HK-2 (cell line): Measurements from ENCODE around the gene AIP.
"Not testable (repeated sequence)": the region's sequence is repeated elsewhere in the genome, so short reads cannot be mapped to it uniquely, and the experiment has no call there.

Experiments
- DNase-seq: peaks from one replicate; pipeline ENCODE4 v3.0.0-alpha.2; 2018; ENCODE audit not compliant: unreplicated experiment

AIP gene

DNA sequence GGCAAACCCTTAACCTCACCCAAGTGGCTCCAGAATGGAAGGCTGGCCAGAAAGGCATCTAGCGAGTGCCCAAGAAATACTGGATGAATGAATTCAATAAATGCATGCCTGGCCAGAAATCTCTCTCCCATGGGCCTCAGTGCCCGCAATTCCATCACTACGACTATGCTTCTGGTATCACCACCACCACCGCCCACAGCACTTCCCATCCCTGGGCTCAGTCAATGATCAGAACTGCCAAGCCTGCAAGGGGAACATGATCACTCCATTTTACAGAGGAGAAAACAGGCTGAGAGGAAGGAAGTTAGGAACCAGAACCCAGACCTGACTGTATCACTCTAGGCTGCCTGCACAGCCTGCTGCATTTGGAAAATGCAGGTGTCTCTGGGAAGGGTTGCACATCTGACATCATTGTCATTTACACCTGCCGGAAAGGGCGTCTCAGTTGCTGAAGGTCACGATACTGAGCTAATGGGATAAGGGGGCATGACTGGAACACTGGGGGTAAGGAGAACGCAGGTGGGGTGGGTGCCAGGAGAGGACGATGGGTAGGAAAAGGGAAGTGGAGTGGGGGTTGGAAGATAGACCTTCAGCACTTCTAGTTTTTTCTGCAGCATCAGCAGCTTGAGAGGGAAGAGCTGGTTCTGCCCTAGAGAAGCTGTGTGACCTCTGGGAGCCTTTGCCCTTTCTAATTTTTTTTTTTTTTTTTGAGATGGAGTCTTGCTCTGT lies 33.5 kb upstream of the AIP start:
- DNase-seq, result no peak

DNA sequence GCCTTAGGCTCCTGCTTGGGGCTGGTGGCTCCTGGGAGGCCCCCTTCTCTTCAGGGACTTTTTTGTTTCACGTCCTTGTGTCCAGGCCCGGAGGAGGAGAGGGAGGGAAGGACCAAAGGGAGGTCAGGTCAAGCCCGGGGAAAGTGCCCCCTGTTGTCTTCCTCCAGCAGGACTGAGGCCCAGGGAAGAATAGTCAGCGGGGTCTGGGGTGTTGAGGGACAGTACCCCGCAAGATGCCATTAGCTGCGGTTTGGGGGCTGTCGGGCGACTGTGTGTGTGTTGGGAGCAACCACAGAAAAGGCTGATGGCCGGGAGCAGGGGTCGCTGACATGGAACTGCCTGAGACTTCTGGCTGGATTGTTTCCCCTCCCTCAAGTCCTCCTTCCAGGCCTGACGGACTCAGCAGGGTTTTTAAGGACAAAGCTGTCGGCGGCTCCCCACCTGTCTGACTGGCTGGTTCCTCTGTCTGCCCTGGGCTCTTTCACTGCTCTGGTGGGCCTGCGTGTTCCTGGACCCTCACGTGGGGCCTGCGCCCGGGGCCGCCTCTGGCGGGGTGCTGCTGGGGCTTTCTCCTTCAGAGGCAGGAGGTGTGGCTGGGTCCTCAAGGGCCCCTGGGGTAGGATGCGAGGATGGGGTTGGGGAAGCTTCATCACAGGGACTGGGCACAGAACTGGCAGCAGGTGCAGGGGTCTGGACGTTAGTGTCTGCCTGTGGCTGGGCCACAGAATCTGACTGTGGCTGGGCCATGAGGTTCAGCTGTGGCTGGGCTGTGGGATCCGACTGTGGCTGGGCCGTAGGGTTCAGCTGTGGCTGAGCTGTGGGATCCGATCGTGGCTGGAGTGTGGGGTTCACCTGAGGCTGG lies 31.8 kb upstream of the AIP start:
- no peak for DNase-seq

DNA sequence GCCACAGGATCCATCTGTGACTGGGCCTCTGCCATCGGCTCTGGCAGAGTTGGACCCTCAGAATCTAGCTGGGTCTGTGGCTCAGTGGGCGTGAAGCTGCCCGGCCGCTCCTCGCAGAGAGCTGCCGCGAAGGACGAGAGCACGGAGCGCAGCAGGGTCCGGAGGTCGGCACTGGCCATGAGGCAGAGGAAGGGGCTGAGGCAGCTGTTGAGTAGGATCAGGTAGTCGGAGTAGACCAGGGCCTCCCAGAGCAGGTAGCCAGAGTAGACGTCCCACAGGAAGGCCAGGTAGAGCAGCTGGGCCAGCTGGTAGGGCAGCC lies 31.2 kb upstream of the AIP start:
- DNase-seq, result no peak

DNA sequence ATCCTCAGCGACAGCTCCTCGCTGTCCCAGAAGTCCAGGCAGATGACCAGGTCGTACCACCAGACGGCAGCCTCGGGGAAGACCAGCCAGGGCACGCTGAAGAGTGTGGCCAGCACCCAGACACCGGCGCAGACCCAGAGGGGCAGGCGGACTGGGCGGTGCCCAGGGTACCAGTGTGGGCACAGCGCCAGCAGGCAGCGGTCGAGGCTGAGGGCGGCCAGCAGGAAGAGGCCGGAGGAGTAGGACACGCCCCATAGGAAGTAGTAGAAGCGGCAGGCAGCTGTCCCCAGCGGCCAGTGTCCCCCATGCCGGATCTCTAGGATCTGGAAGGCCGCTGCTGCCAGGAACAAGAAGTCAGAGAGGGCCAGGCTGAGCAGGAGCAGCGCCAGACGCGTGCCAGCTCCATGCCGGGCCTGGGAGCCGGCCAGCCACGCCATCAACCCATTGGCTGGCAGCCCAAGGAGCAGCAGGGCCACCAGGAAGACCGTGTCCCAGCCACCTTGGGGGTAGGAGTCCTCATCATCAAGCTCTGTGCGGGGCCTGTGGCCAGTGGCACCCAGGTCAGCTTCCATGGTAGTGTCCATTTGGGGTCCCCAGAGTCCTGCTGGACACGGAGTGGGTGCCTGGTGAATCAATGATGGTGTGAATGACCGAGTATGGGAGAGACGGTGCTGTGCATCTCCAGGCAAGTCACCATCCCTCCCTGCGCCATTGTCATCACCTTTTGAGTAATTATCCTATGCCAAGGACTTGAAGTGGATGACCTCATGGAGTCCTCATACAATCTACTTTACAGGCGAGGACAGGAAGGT lies 30.5 kb upstream of the AIP start, which contains the start of gene GPR152:
Gene GPR152 (minus strand): TSS at position 589 of the 812 bp plus-strand sequence. CDS start 5 bp downstream, at position 584.
- no peak for DNase-seq

DNA sequence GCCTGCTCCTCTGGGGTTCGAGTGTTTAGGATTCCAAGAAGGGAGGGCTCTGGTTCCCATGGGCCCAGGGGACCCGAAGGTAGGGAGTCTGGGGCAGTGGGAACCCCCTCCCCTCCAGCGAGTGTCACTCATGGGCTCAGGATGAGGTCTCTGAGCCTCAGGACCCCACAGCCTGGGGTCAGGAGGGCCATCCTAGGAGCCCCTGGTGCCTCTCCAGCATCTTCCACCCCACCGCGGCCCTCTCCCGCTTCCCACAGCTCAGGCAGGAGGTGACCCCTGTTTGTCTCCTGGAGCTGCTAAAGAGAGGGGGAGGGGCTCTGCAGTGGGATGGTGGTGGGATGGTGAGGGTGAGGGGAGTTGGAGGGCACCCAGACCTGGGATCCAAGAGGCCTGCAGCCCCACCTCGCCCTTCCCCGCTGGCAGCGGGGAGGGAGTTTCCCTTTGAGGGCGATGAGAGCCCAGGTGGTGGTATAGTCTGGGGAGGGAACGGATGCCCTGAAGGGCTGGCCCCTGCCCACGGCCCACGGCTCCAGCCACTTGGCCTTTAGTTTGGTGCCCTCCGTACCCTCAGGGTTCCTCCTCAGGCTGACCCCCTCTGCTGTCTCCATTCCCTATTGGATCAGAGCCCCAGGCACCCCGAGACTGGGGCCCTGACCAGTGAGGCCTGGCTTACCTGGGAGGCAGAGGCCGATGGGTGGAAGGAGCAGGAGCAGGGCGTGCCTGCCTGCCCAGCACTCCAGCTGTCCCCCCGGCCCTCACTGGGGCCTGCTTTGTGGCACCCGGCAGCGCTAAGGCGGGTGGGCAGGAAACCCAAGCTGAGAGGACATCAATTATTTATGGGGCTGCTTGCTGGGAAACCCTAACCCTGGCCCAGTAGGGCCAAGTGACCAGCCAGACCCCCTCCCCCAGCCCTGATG lies 28.8 kb upstream of the AIP start:
- DNase-seq, result no peak

DNA sequence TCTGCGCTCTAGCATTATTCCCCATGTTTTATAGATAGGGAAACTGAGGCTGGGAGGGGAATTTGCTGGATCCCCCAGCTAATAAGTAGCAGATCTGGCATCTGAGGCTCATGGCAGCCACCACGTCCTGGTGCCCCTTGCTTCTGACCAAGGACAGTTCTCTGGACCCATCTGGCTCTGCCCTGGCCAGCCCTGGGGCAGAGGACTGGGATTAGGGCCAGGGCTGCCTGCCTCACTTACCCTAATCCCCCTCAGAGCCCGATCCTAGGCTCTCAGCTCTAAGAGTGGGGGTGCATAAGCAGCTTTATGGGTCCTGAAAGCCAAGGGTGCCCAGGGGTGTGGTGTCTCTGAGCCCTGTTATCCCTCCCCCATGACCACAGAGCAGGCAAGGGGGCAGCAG lies 27.8 kb upstream of the AIP start, which contains the start of gene CABP4:
Gene CABP4 (plus strand): TSS at position 301 of the 400 bp plus-strand sequence. CDS start 70 bp downstream, at position 371.
- DNase-seq, result no peak

DNA sequence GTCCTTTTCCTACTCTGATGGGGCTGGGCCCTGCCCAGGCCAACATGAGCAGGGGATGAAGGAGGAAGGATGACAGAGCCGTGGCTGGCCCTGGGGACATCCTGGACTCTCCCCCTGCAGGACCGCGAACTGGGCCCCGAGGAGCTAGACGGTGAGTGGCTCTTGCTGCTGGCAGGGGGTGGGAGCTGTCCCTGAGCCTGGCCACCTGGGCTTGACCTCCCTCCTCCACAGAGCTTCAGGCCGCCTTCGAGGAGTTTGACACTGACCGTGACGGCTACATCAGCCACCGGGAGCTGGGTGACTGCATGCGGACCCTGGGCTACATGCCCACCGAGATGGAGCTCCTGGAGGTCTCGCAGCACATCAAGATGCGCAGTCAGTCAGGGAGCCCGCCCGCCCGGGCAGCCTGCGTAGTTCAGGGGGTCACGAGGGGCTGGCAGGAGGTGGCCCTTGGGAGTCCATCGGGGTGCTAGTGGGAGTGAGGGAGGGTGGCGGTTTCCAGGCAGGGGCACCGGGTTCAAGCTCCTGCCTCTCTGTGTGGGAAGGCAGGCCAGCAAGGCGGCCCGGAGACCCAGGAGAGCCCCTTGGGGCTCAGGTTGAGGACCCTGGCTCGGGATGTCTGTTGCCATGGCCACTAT lies 26.6 kb upstream of the AIP start:
- no peak for DNase-seq

DNA sequence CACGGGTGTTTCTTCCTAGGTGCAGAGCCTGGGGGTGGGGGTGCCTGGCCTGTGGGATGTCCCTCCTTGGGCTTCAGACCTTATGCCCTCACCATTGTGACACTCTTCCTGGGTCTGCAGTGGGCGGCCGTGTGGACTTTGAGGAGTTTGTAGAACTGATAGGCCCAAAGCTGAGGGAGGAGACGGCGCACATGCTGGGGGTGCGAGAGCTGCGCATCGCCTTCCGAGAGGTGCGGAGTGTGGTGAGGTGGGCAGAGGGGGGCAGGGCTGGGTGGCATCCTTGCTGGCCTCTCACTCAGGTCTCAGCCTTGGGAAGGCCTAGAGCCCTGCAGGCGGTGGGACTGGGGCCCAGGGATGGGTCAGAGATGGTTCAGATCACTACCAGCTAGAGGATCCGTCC lies 25.4 kb upstream of the AIP start:
- DNase-seq, result no peak

DNA sequence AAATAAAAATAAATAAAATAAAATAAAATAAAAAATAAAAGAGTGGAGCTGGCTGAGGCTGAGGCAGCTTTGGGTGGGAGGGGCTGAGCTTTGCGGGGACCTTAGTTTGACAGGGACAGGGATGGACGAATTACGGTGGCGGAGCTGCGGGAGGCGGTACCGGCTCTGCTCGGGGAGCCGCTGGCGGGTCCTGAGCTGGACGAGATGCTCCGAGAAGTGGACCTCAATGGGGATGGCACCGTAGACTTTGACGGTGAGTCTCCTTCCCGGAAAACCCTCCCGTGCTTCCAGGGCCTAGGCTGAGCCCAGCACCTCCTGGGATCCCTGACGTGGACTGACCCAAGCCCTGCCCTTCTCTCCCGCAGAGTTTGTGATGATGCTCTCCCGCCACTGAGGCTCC lies 24.6 kb upstream of the AIP start:
- no peak for DNase-seq

DNA sequence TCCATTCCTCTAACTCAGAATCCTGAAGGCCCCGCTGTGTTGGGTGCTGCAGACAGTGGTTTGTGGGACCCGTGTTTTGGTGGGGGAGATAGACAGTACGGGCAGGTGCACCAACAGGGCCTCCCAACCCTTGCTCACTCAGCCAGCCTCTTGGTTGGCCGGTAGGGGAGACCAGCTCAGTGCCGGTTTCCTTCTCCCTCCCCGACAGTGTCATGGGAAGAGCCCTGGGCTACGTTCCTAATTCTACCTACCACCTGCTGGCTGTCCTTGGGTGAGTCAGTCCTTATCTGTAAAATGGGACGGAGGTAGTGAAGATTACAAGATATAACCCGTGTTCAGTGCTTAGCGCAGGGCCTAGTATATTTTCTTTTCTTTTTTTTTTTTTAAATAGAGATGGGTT lies 19.6 kb upstream of the AIP start:
- no peak for DNase-seq

DNA sequence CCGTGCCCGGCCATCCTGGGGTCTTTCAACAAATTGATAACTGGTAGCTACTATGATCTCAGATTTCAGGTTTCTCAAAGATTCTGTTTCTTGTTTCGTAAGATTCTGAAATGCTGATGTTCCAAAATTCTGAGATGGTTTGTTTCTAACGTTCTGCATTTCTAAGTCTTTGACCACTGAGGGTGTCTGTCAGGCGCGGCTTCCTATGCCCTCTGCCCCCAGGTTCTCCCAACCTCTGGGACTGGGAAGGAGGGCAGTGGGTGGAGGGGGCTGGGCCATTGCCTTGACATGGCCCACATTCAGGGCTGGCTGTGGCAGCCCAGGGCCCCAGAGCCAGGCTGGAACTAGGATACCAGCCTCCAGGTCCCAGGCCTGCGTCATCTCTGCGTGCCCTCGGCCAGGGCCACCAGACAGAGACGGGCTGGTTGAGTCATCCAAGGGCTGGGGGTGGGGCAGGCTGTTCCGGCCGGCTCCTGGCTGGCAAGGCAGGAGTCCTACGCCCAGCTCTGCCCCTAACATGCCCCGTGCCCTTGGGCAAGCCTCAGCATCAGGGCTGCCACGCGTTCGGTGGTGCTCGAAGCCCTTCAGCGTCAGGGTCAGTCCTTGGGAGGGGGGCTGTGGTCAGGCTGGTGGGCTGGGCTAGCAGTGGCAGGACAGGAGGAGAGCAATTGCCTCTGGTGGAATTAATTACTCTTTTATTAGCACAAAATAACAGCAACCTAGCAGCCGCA lies 19.0 kb upstream of the AIP start:
- DNase-seq, result peak; percentile 86

DNA sequence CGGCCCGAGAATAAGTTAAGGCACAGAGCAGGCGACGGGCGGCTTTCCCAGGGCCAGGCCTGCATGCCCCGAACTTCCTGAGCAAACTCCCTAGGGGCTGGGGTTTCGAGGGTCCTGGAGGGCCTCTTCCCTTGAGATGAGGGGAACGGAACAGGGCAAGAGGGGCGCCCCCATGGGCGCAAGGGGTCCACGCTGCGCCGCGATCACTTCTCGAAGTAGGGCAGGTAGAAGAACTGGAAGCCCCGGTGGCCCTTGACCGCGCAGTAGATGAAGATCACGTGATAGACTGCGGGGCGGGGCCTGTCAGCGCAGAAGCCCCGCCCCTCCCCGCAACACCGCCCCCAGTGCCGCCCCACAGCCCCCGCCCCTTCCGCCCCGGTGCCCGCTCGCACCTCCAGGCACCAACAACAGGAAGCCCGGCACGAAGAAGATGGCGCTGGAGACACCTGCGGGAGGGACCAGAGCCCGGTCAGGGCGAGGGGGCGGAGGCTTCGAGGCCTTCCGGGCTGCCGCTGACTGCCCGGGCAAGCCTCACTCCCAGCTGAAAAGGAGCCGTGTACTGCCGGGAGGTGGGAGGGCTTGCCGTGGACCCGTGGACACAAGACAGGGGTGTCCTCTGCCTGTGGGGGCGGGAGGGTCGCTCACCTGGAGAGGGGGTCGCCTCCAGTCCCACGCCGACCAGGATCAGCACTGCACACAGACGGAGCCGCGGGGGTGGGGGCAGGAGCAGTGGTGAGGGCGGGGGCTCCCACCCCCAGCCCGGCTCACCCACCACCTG lies 18.2 kb upstream of the AIP start:
- DNase-seq, result peak; percentile 90

DNA sequence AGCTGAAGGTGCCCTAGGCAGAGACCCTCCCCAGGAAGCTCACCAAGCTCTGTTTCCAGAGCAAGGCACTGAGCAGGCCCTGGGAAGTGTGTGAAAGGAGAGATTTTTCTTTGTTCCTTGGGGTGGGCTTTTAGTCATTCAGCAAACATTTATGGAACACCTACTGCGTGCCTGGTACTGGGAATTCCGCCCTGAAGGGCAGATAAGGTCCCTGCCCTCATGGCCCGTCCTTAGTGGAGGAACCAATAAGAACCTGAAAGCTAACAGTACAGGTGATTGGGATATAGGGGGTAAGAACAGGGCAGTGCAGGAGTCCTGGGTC lies 17.7 kb upstream of the AIP start:
- no peak for DNase-seq

DNA sequence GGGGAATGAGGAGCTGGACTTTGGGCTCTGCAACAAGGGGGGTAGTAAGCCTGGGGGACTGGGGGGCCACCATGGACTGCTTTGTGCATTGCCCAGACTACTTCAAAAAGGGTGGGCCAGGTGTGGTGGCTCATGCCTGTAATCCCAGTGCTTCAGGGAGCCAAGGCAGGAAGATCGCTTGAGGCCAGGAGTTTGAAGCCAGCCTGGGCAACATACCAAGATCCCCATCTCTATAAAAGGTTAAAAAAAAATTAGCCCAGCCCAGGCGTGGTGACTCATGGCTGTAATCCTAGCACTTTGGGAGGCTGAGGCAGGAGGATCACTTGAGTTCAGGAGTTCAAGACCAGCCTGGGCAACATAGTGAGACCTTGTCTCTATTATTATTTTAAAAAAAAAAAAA lies 17.3 kb upstream of the AIP start:
- not testable (repeated sequence) for DNase-seq

DNA sequence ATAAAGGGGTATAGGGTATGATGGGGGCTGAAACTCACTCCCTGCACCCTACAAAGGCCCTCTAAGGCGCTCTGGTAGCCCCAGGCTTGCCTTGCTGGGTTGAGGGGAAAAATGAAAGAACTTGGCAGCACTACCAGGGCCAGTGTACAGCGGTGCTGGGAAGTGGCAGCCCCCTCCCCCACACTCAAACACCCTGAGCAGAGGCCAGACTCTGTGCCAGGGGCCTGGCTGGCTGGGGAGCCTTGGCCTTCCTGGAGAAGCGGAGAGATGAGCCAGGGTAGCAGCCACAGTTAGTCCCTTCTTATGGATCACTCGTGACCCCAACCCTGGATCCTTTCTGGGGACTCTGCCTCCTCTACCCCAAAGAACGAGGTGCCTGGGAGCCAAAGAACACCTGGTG lies 16.5 kb upstream of the AIP start:
- DNase-seq, result no peak

DNA sequence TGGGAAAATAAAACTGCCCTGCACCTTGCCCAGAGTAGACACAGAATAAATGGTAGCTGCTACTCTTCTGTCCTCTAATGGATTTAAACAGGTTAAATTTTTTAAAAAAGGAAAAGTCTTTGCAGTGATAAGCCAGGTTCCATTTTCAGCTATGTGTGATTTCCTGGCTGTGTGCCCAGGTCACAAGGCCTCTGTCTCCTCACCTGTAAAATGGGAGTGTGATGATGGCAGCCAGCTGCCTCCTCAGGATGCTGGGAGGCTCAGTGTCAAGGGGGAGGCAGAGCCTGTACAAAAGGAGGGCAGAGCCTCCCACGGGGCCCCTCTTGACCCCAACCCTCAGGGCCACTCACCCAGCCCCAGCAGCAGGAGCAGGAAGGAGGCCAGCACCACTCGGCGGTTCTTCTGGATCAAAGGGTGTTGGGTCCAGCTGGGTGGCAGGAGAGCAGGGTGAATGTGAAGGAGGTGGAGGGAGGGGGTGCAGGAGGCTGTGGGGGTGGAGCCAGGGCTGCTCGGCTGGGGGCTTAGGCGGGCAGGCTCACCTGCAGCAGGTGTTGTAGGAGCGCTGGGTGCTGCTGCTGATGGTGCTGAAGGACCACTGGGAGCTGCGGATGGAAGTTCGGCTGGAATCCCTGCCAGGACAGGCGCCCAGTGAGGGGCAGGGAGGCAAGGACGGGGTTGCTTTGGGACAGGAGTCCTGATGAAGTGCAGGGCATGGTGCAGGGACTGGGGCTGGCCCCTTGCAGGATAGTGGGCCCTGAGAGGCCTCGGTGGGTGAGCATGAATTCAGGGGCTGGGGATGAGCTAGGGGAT lies 15.7 kb upstream of the AIP start:
- no peak for DNase-seq

DNA sequence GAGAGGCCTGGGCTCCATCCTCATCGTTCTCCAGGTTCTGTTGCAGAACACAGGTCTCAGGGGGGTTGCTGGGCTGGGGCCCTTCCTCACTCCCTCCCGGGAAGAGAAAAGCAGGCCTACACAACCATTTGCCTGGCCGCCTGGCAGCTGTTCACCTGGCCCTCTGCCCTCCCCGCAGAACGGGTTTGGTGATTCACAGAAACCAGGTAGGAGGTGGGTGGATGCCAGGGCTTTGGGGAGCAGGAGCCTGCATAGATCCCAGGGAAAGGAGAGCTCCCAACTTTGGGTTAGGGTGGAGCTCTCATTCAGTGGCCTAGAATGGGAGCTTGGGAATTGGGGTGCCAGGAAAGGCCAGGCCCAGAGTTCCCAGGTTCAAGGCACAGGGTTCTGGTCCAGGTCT lies 14.8 kb upstream of the AIP start:
- peak; percentile 16 for DNase-seq

DNA sequence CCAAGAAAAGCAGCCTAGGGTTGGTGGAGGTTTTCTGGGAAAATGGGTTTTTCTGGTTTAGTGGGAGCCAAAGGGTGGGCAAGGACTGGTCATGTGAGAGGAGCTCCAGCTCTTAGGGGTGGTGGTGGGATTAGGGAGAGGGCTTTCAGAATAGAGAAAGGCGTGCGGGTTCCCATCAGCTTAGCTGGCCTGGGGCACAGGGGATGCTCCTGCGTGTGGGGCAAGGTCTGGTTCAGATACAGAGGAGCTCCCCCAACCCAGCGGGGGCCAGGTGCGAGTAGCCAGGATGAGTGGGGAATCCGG lies 14.4 kb upstream of the AIP start:
- DNase-seq, result no peak
